ENCODE results near the gene CABLES1. TPM values are rescaled to one million over a fixed set of nuclear protein-coding genes. Genes with fewer than 3 reads are reported as not detected.

CABLES1 gene
- total and polyA plus RNA-seq, 2 of the 4 experiments (the other 2 are of a cell fraction), result 4.7 to 5.7 TPM

GRCh38 chr18:23103449-23103848, 31.8 kb upstream of the CABLES1 start:
- H3K79me1 ChIP-seq (ENCODE audit: low read depth in 1 of 2, low read length in 2 of 2), result 0 out of 4 replicates have a peak, but pooled peaks cover 0 to 3% of the 10 kb centered on the region in 2 experiments
- no peak overlapping the region for H2AK9ac ChIP-seq (replicated peaks; ENCODE audit: low read depth, low read length, poor library complexity)
- no peaks in the 10 kb centered on the region for H3K36me3 ChIP-seq (ENCODE audit: control insufficient read depth, insufficient read depth, low read length)
- no peak overlapping the region for H3K27ac ChIP-seq (ENCODE audit: insufficient read depth, low read length)
- no peak overlapping the region for H2BK20ac ChIP-seq (ENCODE audit: low read depth, low read length)
- no peak overlapping the region for H4K8ac ChIP-seq (ENCODE audit: low read depth in 2 of 2, low read length in 2 of 2)
- H3K18ac ChIP-seq (ENCODE audit: low read depth, low read length), result no peak overlapping the region
- no peak overlapping the region for H2BK5ac ChIP-seq (ENCODE audit: low read depth, low read length, poor library complexity, severe bottlenecking)
- no peak for ATAC-seq (ENCODE audit: low read depth)
- no peak overlapping the region for H3K4me2 ChIP-seq (ENCODE audit: low read depth, low read length)
- no peak overlapping the region for H4K5ac ChIP-seq (ENCODE audit: low read depth, low read length)
- no peak for TF ChIP-seq POLR2A (IDR thresholded peaks at IDR 0.05; ENCODE audit: low read depth, low read length)
- TF ChIP-seq USF2 (IDR thresholded peaks at IDR 0.05; ENCODE audit: low read depth, low read length), result no peak
- TF ChIP-seq RAD21 (IDR thresholded peaks at IDR 0.05; ENCODE audit: low read length), result no peak
- no peak for TF ChIP-seq RFX5 (IDR thresholded peaks at IDR 0.05; ENCODE audit: low read depth, low read length)
- H3K4me3 ChIP-seq (ENCODE audit: insufficient read depth, low read depth, low read length), result no peak overlapping the region
- peak overlapping the region; percentile 10; the same call in 1 of the 2 replicates for H2AK5ac ChIP-seq (ENCODE audit: low read depth, low read length)
- no peak overlapping the region for H2AFZ ChIP-seq (replicated peaks; ENCODE audit: low read length, poor library complexity)
- no peak overlapping the region for H3K23ac ChIP-seq (ENCODE audit: low read depth, low read length)
- intact Hi-C loops (cut with micrococcal nuclease), result no loop called here
- CTCF ChIA-PET, result interaction anchor here (0.6 to 0.9 kb wide), 3 partner anchors 12 to 72 kb away, joined by 3 to 4 read pairs (median 4); no protein-coding TSS in a partner anchor
- no peak overlapping the region for H3K56ac ChIP-seq (ENCODE audit: extremely low read depth, insufficient read depth, low read length)
- no CpG with 5 or more reads among the region's 4 CpGs for WGBS, 2 experiments (ENCODE audit: extremely low coverage in 2 of 2, insufficient read length in 1 of 2)
- H3K9ac ChIP-seq (ENCODE audit: low read depth, low read length), result no peak overlapping the region
- H3K27me3 ChIP-seq (ENCODE audit: control insufficient read depth, insufficient read depth, low read length), result no peaks in the 10 kb centered on the region
- POLR2A ChIA-PET (ENCODE audit: unreplicated experiment), result no interaction called here
- 0 out of 3 replicates have a peak overlapping the region, but pooled peaks have one; percentile 42 for H2BK15ac ChIP-seq (ENCODE audit: low read depth, low read length)
- H2BK120ac ChIP-seq (ENCODE audit: low read depth, low read length), result no peak overlapping the region; the same call in 1 of the 2 replicates
- H4K20me1 ChIP-seq (ENCODE audit: insufficient read depth, low read length), result no peaks in the 10 kb centered on the region
- H3K4ac ChIP-seq (ENCODE audit: low read depth, low read length), result peak overlapping the region; percentile 15; the same call in 1 of the 2 replicates
- dilution Hi-C loops (cut with HindIII; ENCODE audit: low sequenced_read_pairs, unreplicated experiment), result no loop called here
- H3K14ac ChIP-seq (replicated peaks; ENCODE audit: low read depth, low read length), result no peak overlapping the region
- in situ Hi-C loops (cut with MboI; ENCODE audit: low sequenced_read_pairs), result no loop called here
- peaks cover 11% of the 10 kb centered on the region for H3K9me1 ChIP-seq (ENCODE audit: insufficient read depth, low read length)
- no peak for DNase-seq
- no peak overlapping the region for H4K91ac ChIP-seq (ENCODE audit: insufficient read depth, low read depth, low read length)
- H3K9me3 ChIP-seq (ENCODE audit: control insufficient read depth, insufficient read depth, low read length), result no peaks in the 10 kb centered on the region
- no TSS peak for BruUV-seq (replicated peaks)
- H3K4me1 ChIP-seq (ENCODE audit: control insufficient read depth, insufficient read depth, low read length), result peaks cover 13% of the 10 kb centered on the region
